Measurements from ENCODE around the gene RFPL4A. TPM values are rescaled to one million over a fixed set of nuclear protein-coding genes. Genes with fewer than 3 reads are reported as not detected.
"Not testable (repeated sequence)": the region's sequence is repeated elsewhere in the genome, so short reads cannot be mapped to it uniquely, and the experiment has no call there.

The RFPL4A gene
- total RNA-seq, result not detected in 2 replicates

GRCh38 chr19:55758797-55759196 lies at the start of gene RFPL4A:
RFPL4A (plus strand) TSS chr19:55759097; CDS start chr19:55761801, 2,704 bp downstream.
- H3K4me3 ChIP-seq (ENCODE audit: low read depth, low read length); DNase-seq (ENCODE audit: low read depth): not testable (repeated sequence)

- TF ChIP-seq CTCF (conservative IDR thresholded peaks at IDR 0.05; ENCODE audit: low read depth, low read length), result no peak
- H3K4me3 ChIP-seq (ENCODE audit: low read depth, low read length), result no peak overlapping the region
- no peak for DNase-seq (ENCODE audit: low read depth)
These were observed 47.2 kb upstream of the RFPL4A start for GRCh38 chr19:55711719-55712118.

GRCh38 chr19:55712804-55713631 lies 45.9 kb upstream of the RFPL4A start:
- no peak for DNase-seq (ENCODE audit: low read depth)
- no peak overlapping the region for H3K4me3 ChIP-seq (ENCODE audit: low read depth, low read length)
- no peak for TF ChIP-seq CTCF (conservative IDR thresholded peaks at IDR 0.05; ENCODE audit: low read depth, low read length)

GRCh38 chr19:55716531-55716930 lies 42.4 kb upstream of the RFPL4A start:
- no peak for DNase-seq (ENCODE audit: low read depth)
- no peak overlapping the region for H3K4me3 ChIP-seq (ENCODE audit: low read depth, low read length)
- TF ChIP-seq CTCF (conservative IDR thresholded peaks at IDR 0.05; ENCODE audit: low read depth, low read length), result no peak

- no peak overlapping the region for H3K4me3 ChIP-seq (ENCODE audit: low read depth, low read length)
- no peak for TF ChIP-seq CTCF (conservative IDR thresholded peaks at IDR 0.05; ENCODE audit: low read depth, low read length)
- no peak for DNase-seq (ENCODE audit: low read depth)
These were observed 41.6 kb upstream of the RFPL4A start for GRCh38 chr19:55717251-55717650.

GRCh38 chr19:55717879-55718711 lies 40.8 kb upstream of the RFPL4A start:
- H3K4me3 ChIP-seq (ENCODE audit: low read depth, low read length), result not testable (repeated sequence)

GRCh38 chr19:55720214-55720746 lies 38.6 kb upstream of the RFPL4A start:
- H3K4me3 ChIP-seq (ENCODE audit: low read depth, low read length), result no peak overlapping the region
- no peak for DNase-seq (ENCODE audit: low read depth)
- TF ChIP-seq CTCF (conservative IDR thresholded peaks at IDR 0.05; ENCODE audit: low read depth, low read length), result no peak

More at GRCh38 chr19:55717879-55718711, 40.8 kb upstream of the RFPL4A start:
- not testable (repeated sequence) for DNase-seq (ENCODE audit: low read depth)
